Vagina (tissue), 2 donors: ENCODE data around the gene ACYP1. TPM values are rescaled to one million over a fixed set of nuclear protein-coding genes. Genes with fewer than 3 reads are reported as not detected.

Source experiments
- DNase-seq, 2 donors: peaks; one replicate each; pipeline ENCODE4 v3.0.0-alpha.2; 2017; ENCODE audit errors: extremely low spot score in 2 of 2
- H3K27ac ChIP-seq: fragments of 200-600 bp; sonication (generic); one replicate; pipeline ENCODE4 v1.5.1; 2019
- H3K27me3 ChIP-seq: fragments of 200-600 bp; sonication (generic); one replicate; pipeline ENCODE4 v1.5.1; 2019
- H3K36me3 ChIP-seq, 2 donors: fragments of 200-600 bp; sonication (generic); one replicate each; pipeline ENCODE4 v1.5.1; 2017 to 2019
- H3K4me1 ChIP-seq: fragments of 200-600 bp; sonication (generic); one replicate; pipeline ENCODE4 v1.5.1; 2019
- H3K4me3 ChIP-seq, 2 donors: fragments of 200-600 bp; sonication (generic); 1 replicate in 1 of 2; 2 replicates in 1 of 2; pipeline ENCODE4 v1.5.1; 2016 to 2019
- H3K9me3 ChIP-seq: fragments of 200-600 bp; sonication (generic); one replicate; pipeline ENCODE4 v1.5.1; 2019
- POLR2A ChIP-seq, 2 donors: fragments of 450-650 bp; IDR thresholded peaks; one replicate each; pipeline ENCODE4 v1.6.1; 2017; ENCODE audit warnings: antibody characterized with exemption in 2 of 2, mild to moderate bottlenecking in 2 of 2, moderate library complexity in 2 of 2
- POLR2AphosphoS5 ChIP-seq, 2 donors: sonication (generic); formaldehyde crosslinking; IDR thresholded peaks; one replicate each; pipeline ENCODE4 v1.9.0; 2017; ENCODE audit warnings: antibody characterized with exemption in 2 of 2, mild to moderate bottlenecking in 2 of 2, low read depth in 1 of 2; ENCODE audit not compliant: insufficient read depth in 1 of 2
- intact Hi-C: fragments of 100-400 bp; cut with DNase I; formaldehyde crosslinking; loops from one replicate; pipeline ENCODE4 v1.15.1; 2023
- total RNA-seq: library from RNA; depleted of rRNA; stranded (reverse); fragments of >200 nt; gene quantifications from one replicate; pipeline ENCODE4 v1.2.3, GENCODE V29; 2016
- TF ChIP-seq, protein P1 (sequence below), 3 experiments: fragments of 450-650 bp in 2 of 3; fragments of 200-600 bp in 1 of 3; sonication (generic) in 1 of 3; IDR thresholded peaks; one replicate each; pipeline ENCODE4 v1.5.1; 2017 to 2019; ENCODE audit warnings: antibody characterized with exemption in 3 of 3, mild to moderate bottlenecking in 2 of 3, moderate library complexity in 2 of 3

ACYP1 gene
- total RNA-seq, 1 donor from 2014 or later: 32.4 TPM

DNA sequence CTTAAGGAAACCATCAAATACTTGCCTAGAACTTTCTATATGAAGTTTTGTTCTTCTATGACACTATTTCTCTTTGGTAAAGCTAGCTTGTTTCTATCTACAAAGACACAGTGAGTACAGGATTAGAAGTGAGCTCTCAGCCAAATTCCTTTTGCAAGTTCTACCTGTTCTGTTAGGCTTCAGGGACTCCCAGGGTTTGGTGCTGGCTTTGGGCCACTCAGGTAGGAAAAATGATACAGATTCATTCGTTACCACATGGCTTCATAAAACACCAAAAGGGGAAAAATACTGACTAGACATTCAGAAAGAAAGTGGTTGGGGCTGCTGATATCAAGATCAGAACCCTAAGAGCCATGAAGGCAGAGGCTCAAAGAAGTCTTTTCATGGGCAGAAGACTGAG lies 19.4 kb upstream of the ACYP1 start:
- intact Hi-C loops: loop anchor here (10.0 kb wide), 2 partner anchors 48 to 168 kb away; no protein-coding TSS in a partner anchor
- no peak for DNase-seq
- no peak overlapping the region for H3K4me3 ChIP-seq
- TF ChIP-seq, protein P1, sequence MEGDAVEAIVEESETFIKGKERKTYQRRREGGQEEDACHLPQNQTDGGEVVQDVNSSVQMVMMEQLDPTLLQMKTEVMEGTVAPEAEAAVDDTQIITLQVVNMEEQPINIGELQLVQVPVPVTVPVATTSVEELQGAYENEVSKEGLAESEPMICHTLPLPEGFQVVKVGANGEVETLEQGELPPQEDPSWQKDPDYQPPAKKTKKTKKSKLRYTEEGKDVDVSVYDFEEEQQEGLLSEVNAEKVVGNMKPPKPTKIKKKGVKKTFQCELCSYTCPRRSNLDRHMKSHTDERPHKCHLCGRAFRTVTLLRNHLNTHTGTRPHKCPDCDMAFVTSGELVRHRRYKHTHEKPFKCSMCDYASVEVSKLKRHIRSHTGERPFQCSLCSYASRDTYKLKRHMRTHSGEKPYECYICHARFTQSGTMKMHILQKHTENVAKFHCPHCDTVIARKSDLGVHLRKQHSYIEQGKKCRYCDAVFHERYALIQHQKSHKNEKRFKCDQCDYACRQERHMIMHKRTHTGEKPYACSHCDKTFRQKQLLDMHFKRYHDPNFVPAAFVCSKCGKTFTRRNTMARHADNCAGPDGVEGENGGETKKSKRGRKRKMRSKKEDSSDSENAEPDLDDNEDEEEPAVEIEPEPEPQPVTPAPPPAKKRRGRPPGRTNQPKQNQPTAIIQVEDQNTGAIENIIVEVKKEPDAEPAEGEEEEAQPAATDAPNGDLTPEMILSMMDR (IDR thresholded peaks at IDR 0.05): no peak
- no peak for TF ChIP-seq POLR2A (IDR thresholded peaks at IDR 0.05)
- TF ChIP-seq POLR2AphosphoS5 (IDR thresholded peaks at IDR 0.05; ENCODE audit: insufficient read depth in 1 of 2, low read depth in 1 of 2): no peak
- H3K27me3 ChIP-seq: no peaks in the 10 kb centered on the region
- H3K36me3 ChIP-seq: peaks cover 0 to 47% of the 10 kb centered on the region in 2 donors
- H3K4me1 ChIP-seq: no peaks in the 10 kb centered on the region
- no peak overlapping the region for H3K27ac ChIP-seq
- no peaks in the 10 kb centered on the region for H3K9me3 ChIP-seq

DNA sequence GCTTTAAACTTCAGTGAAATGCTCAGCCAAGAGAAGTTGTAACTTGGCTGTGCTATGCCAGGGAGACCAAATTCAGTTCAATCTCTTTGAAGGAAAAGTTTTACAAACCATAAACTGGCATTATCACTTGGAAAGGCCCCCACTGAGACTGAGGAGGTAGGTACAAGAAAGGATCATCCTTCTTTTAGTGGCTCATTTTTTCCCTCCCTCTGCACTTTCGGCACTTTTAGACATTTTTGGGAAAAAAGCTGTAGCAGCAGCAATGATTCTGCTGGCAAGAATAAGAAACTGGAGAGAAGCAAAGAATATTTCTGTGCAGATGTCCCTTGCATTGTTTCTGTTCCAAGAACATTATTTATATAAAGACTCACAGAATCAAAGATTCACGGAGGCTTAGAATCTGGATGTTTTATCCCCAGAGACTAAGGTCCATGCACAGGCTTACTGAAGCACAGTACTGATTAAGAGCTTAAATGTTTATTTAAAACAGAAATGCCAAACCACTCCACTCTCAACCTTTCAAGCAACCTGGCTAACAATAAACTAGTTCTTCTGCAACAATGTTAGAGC lies 17.9 kb upstream of the ACYP1 start:
- TF ChIP-seq POLR2AphosphoS5 (IDR thresholded peaks at IDR 0.05; ENCODE audit: insufficient read depth in 1 of 2, low read depth in 1 of 2): no peak
- TF ChIP-seq, protein P1 (IDR thresholded peaks at IDR 0.05): no peak
- no peak for TF ChIP-seq POLR2A (IDR thresholded peaks at IDR 0.05)
- intact Hi-C loops: loop anchor here (10.0 kb wide), 2 partner anchors 47 to 167 kb away; no protein-coding TSS in a partner anchor
- DNase-seq: no peak
- H3K27me3 ChIP-seq: no peaks in the 10 kb centered on the region
- H3K4me1 ChIP-seq: no peaks in the 10 kb centered on the region
- no peak overlapping the region for H3K4me3 ChIP-seq
- H3K36me3 ChIP-seq: peaks cover 0 to 34% of the 10 kb centered on the region in 2 donors
- no peaks in the 10 kb centered on the region for H3K9me3 ChIP-seq
- no peak overlapping the region for H3K27ac ChIP-seq

DNA sequence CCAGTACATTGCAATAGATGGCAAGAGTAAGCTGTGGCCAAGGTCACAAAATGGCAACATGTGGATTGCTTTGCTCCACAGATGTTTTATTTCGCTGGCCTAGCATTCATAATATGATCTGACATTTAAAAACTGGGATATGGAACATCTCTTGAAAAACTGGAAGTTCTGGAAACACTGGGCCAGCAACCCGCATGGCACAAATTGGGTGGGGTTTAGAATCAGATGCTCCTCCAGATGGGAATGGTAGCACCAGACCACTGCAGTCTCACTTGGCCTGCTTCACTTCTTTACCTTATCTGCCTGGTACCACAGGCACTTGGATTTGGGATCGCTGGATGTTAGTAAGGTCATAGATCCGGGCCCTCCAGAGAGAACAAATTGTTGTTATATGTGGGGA lies 15.7 kb upstream of the ACYP1 start:
- H3K27me3 ChIP-seq: no peaks in the 10 kb centered on the region
- H3K9me3 ChIP-seq: no peaks in the 10 kb centered on the region
- DNase-seq: no peak
- H3K36me3 ChIP-seq: peaks cover 0 to 11% of the 10 kb centered on the region in 2 donors
- TF ChIP-seq, protein P1 (IDR thresholded peaks at IDR 0.05): no peak
- TF ChIP-seq POLR2A (IDR thresholded peaks at IDR 0.05): no peak
- no peak for TF ChIP-seq POLR2AphosphoS5 (IDR thresholded peaks at IDR 0.05; ENCODE audit: insufficient read depth in 1 of 2, low read depth in 1 of 2)
- H3K4me1 ChIP-seq: no peaks in the 10 kb centered on the region
- intact Hi-C loops: loop anchor here (2.0 kb wide), 1 partner anchor 219 kb away; no protein-coding TSS in a partner anchor
- H3K27ac ChIP-seq: no peak overlapping the region
- H3K4me3 ChIP-seq: no peak overlapping the region

DNA sequence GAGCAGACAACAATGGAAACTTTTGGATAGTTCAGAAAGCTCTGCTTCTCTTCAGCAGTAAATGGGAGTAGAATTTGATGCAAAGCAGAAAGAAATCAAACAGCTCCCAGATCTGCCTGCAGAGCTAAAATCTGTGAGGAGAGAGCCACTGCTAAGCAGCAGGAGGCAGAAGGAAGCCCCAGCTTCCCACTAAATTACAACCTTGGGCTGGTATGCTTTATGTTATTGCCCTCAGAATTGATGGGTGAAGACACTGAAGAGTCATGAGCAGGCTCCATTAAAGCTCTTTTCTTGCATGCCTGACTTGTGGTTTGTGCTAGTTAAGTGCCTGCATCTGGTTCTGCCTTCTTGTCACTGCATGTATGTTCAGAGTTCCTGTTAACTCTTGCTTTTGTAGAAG lies 14.0 kb upstream of the ACYP1 start:
- Histone ChIP-seq H3K27me3 (no peaks in the 10 kb centered on the region), H3K4me1 (no peaks in the 10 kb centered on the region), H3K9me3 (no peaks in the 10 kb centered on the region), H3K27ac (no peak overlapping the region), H3K36me3 (no peaks in the 10 kb centered on the region), H3K4me3 (no peak overlapping the region)
- intact Hi-C loops: loop anchor here (2.0 kb wide), 1 partner anchor 217 kb away; no protein-coding TSS in a partner anchor
- DNase-seq: no peak
- no peak for TF ChIP-seq POLR2A (IDR thresholded peaks at IDR 0.05)
- TF ChIP-seq POLR2AphosphoS5 (IDR thresholded peaks at IDR 0.05; ENCODE audit: insufficient read depth in 1 of 2, low read depth in 1 of 2): no peak
- TF ChIP-seq, protein P1 (IDR thresholded peaks at IDR 0.05): no peak

DNA sequence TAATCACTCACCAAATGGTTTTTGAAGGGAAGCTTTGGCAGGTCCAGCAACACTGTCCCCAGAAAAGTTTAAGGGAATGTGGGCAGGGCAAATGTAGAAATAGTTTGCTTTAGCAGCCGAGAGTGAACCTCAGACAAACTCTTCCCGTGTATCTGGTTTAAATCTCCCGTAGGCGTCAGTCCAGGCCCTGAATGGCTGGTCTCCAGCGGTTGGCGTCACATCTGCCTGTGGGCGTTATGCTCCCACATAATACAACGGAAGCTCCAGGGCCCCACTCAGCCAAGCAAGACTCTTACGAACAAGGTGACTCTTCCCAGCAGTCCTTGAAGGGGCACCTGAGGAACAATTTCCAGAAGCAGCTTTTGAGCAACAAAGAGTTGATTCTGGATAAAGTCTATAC lies 6.6 kb upstream of the ACYP1 start:
- no peak for DNase-seq

More for the DNA sequence above, 6.6 kb upstream of the ACYP1 start:
- Histone ChIP-seq H3K36me3 (no peaks in the 10 kb centered on the region), H3K9me3 (no peaks in the 10 kb centered on the region), H3K27me3 (no peaks in the 10 kb centered on the region), H3K27ac (peak overlapping the region; percentile 75), H3K4me3 (no peak overlapping the region), H3K4me1 (peaks cover 24% of the 10 kb centered on the region)
- no peak for TF ChIP-seq POLR2A (IDR thresholded peaks at IDR 0.05)
- TF ChIP-seq POLR2AphosphoS5 (IDR thresholded peaks at IDR 0.05; ENCODE audit: insufficient read depth in 1 of 2, low read depth in 1 of 2): no peak
- TF ChIP-seq, protein P1 (IDR thresholded peaks at IDR 0.05): no peak
- intact Hi-C loops: no loop called here
